ENCODE data around the gene RBMX2.

- TF ChIP-seq CTCF (IDR thresholded peaks at IDR 0.05) (no peak), POLR2A (IDR thresholded peaks at IDR 0.05) (no peak)
Observed at GRCh38 chrX:130426531-130426930, 24.7 kb downstream of the RBMX2 start.

Data from tibial nerve (tissue), 3 donors.